Kidney glomerular epithelial cell (primary cell): Measurements from ENCODE around the gene ARHGEF28.
A peak's percentile ranks its signal among the peaks of the same experiment; 100 is the strongest.

Source experiments
- DNase-seq: peaks from one replicate; lab custom pipeline; 2025; lab: John Stamatoyannopoulos, UW

ARHGEF28 gene

GRCh38 chr5:73693573-73694061 is 67.6 kb downstream of the ARHGEF28 start:
- DNase-seq, result peak; percentile 63

- DNase-seq, result no peak
These were observed 68.1 kb downstream of the ARHGEF28 start for GRCh38 chr5:73694089-73694488.

DNA sequence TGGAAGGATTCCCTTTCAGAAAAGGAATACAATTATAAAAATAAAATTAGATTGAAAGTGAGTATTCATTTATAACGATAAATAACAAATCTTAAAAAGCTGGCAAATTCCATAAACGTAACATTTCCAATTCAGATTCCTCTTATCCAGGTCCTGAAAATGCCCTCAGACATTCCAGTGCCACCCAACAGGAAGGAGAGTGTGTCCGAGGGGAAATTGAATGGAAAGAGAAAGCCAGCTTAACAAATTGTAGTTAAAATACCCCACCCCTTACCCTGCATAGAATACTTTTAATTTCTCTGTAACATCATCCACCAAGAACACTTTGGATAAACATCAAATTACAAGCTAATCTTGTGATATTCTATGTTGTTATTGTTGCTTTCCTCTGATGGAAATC is 72.0 kb downstream of the ARHGEF28 start:
- DNase-seq, result no peak

GRCh38 chr5:73701566-73701965 is 75.6 kb downstream of the ARHGEF28 start:
- DNase-seq, result no peak

DNA sequence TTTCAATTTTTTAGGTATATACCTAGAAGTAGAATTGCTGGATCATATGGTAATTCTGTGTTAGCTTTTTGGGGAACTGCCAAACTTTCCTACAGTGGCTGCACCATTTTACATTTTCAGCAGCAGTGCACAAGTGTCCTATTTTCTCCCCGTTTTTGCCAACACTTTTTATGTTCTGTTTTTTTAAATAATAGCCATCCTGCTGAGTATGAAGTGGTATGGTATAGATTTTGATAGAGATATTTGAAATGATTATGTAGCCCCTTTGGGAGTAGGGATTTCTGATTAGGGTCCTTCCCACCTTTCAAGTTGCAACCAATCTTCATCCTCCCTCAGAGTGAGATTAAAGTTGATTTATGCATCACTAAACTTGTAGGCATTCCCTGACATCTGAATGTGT is 76.5 kb downstream of the ARHGEF28 start:
- DNase-seq, result no peak

DNA sequence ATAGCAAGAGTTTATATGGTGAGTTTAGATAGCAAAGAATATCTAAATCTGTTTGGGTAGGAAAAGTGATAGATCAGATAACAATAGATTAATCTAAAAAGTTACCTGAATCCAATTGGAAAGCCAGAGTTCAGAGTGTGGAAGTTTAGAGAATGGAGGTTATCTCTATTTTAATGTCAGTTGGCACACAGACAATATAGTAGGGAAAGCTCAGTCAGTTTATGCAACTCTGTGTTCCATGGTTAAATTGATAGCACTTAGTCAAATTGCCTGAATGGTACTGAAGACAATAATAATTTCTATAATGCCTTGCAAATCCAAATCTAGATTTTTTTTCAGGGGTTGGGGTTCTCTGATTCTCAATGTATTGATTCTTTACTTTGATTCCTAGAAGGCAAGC is 77.0 kb downstream of the ARHGEF28 start:
- DNase-seq, result no peak

- no peak for DNase-seq
These were observed 79.4 kb downstream of the ARHGEF28 start for GRCh38 chr5:73705364-73705763.

DNA sequence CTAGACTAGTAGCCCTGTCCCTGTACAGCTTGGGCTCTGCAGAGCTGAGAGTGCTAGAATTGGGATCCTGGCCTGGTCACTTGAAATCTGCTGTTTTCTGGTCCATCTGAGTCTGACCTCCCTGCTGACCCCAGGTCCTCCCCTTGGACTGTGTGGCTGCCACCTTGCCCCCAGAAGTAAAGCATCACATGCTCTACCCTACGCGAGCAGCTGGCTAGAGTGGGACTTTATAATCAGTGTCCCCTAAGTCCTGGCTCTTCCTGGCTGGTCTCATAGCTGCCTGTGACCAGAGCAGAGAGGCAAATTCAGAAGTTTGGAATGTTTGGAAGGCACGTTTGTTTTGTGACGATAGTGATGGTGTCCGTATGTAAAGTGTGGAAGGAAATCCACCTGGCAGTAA is 81.0 kb downstream of the ARHGEF28 start:
- no peak for DNase-seq

DNA sequence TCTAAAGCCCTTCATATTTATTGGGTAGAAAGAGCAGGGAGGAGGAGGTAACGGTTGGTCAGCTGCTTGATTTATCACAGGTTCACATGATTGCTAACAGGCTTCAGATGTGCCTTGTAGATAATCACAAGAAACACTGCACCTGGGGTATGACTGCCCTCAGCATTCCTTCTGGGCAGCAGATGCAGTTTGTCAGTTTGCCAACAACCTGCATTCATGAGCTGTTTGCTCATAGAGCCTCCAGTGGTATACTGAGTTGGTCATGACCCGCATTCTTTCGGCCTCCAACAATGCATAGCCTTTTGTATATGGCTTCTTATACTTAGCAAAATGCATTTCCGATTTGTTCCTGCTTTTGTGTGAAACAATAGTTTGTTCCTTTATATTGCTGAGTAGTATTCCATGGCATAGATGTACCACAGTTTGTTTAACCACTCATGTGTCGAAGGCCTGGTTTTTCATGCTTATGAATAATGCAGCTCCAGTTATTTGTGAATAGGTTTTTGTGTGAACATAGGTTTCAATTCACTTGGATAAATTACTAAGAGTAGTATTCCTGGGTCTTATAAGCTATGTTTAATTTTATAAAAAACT is 83.6 kb downstream of the ARHGEF28 start:
- DNase-seq, result peak; percentile 8

- DNase-seq, result no peak
These were observed 90.3 kb downstream of the ARHGEF28 start for GRCh38 chr5:73716284-73716808.

- DNase-seq, result no peak
These were observed 92.8 kb downstream of the ARHGEF28 start for GRCh38 chr5:73718762-73719161.

GRCh38 chr5:73719632-73720031 is 93.6 kb downstream of the ARHGEF28 start:
- no peak for DNase-seq

- no peak for DNase-seq
These were observed 96.2 kb downstream of the ARHGEF28 start for GRCh38 chr5:73722231-73722630.

DNA sequence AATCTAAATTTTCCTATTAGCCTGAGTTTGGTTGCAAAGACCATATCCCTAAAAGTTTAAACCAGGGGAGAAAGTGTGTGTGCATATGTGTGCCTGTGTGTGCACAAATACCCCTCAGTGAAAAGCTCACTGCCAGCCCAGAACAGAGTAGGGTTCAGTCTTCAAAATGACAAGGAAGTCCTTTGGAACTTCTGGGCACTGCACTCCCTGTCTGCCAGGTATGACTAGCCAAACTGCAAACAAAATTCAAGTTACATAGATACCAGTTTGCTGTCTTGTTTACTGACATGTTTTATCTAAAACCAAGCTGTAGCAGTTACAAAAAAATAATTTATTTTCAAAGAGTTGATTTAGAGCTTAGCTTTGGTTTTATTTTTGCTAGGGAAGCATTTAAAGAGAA is 100.1 kb downstream of the ARHGEF28 start:
- no peak for DNase-seq

DNA sequence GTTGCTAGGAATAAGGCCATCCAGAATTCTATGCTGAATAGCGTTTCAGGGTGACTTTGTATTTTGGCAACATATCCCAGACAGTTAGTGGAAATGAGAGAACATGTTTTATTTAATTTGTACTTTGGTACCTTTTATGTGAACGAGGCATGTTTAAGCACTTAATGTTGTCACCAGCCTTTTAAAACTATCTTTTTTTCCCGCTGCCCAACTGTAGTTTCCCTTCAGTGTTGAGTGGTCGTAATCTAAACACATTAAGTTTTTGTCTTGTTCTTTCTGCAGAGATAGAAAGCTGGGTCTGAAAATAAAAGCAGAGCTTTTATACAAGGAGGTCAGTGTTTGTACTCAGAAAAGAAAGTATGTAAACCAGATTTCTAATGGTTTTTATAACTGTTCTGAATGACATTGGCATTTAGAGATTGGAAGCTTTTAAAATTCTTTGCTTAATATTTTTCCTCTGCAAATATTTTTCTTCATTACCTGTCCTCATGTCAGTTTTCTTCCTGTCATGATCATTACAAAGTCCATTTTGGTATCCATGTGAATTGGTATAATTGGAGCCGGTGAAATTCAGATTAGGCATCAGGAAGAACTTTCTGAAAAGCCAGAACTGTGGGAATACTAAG is 100.7 kb downstream of the ARHGEF28 start:
- DNase-seq, result no peak

DNA sequence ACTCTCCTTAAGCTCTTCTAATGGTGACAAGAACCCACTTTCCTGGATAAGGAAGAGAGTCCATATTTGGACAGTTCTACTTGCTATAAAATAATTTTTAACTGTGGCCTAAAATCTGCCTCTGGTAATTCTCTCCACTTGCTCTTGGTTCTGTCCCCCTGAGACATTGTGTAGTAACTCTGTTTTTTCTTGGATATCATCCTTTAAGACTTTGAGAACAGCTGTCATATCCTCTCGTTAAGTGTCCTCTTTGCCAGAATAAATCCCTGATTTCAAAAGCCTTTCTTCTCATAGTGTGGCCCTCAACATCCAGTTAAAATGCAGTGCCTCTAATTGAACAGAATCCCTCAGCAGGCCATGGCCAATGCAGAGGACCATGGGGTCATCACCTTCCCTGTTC is 101.5 kb downstream of the ARHGEF28 start:
- DNase-seq, result no peak

GRCh38 chr5:73728493-73729273 is 102.7 kb downstream of the ARHGEF28 start:
- DNase-seq, result no peak

- DNase-seq, result no peak
These were observed 103.3 kb downstream of the ARHGEF28 start for GRCh38 chr5:73729329-73729728.

DNA sequence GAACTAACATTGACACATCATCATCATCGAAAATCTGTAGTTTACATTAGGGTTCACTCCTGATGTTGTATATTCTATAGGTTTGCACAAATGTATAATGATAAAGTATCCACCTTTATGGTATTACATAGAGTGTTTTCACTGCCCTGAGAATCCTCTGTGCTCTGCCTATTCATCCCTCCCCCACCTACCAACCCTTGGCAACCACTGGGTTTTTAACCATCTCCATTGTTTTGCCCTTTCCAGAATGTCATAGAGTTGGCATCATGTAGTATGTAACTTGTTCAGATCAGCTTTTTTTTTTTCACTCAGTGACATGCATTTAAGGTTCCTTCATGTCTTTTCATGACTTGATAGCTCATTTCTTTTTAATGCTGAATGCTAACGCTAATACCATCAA is 106.0 kb downstream of the ARHGEF28 start:
- DNase-seq, result no peak

DNA sequence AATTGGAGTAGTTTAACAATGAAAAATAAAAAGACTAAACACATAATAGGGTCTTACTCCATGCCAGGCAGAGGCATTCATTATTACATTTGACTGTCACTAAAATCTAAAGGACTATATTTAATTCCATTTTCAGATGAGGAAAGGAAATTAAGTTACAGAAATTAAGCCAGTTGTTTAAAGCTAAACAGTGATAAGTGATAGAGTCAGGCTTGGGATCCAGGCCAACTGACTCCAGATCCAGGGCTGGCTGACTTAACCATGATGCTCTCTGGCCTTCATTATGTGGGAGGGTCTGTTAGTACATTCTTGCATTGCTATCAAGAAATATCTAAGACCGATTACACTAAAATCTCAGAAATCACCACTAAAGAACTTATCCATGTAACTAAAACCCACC is 107.2 kb downstream of the ARHGEF28 start:
- DNase-seq, result no peak

- DNase-seq, result no peak
These were observed 109.2 kb downstream of the ARHGEF28 start for GRCh38 chr5:73735032-73735734.

GRCh38 chr5:73739650-73740049 is 113.7 kb downstream of the ARHGEF28 start:
- DNase-seq, result no peak
